Measurements from ENCODE around the gene PARK7.

Gene PARK7

GRCh38 chr1:7967196-7967595 lies 5.7 kb downstream of the PARK7 start:
- no peaks in the 10 kb centered on the region for H3K9me3 ChIP-seq (ENCODE audit: insufficient read depth, low read depth, low read length)
- H3K9ac ChIP-seq (ENCODE audit: low read depth, low read length): no peak overlapping the region
- H3K4me3 ChIP-seq (ENCODE audit: low read length): no peak overlapping the region
- no peaks in the 10 kb centered on the region for H3K27me3 ChIP-seq (ENCODE audit: insufficient read depth, low read length)
- peaks cover 85% of the 10 kb centered on the region for H3K36me3 ChIP-seq (ENCODE audit: insufficient read depth, low read depth, low read length)
- peaks cover 3% of the 10 kb centered on the region; the same call in 1 of the 2 replicates for H3K4me1 ChIP-seq (ENCODE audit: insufficient read depth, low read length)
- no peak overlapping the region for H3K27ac ChIP-seq (ENCODE audit: low read length)

- no peaks in the 10 kb centered on the region for H3K9me3 ChIP-seq (ENCODE audit: insufficient read depth, low read depth, low read length)
- H3K27me3 ChIP-seq (ENCODE audit: insufficient read depth, low read length): no peaks in the 10 kb centered on the region
- no peak overlapping the region for H3K9ac ChIP-seq (ENCODE audit: low read depth, low read length)
- H3K4me3 ChIP-seq (ENCODE audit: low read length): no peak overlapping the region
- peaks cover 90% of the 10 kb centered on the region for H3K36me3 ChIP-seq (ENCODE audit: insufficient read depth, low read depth, low read length)
- no peak overlapping the region for H3K27ac ChIP-seq (ENCODE audit: low read length)
- no peaks in the 10 kb centered on the region for H3K4me1 ChIP-seq (ENCODE audit: insufficient read depth, low read length)
These were observed 6.1 kb downstream of the PARK7 start for GRCh38 chr1:7967651-7968050.

GRCh38 chr1:7970246-7970645 lies 8.7 kb downstream of the PARK7 start:
- Histone ChIP-seq H3K9me3 (ENCODE audit: insufficient read depth, low read depth, low read length) (no peaks in the 10 kb centered on the region), H3K9ac (ENCODE audit: low read depth, low read length) (no peak overlapping the region), H3K27me3 (ENCODE audit: insufficient read depth, low read length) (no peaks in the 10 kb centered on the region), H3K27ac (ENCODE audit: low read length) (no peak overlapping the region), H3K36me3 (ENCODE audit: insufficient read depth, low read depth, low read length) (peaks cover 73% of the 10 kb centered on the region), H3K4me1 (ENCODE audit: insufficient read depth, low read length) (no peaks in the 10 kb centered on the region), H3K4me3 (ENCODE audit: low read length) (no peak overlapping the region)

DNA sequence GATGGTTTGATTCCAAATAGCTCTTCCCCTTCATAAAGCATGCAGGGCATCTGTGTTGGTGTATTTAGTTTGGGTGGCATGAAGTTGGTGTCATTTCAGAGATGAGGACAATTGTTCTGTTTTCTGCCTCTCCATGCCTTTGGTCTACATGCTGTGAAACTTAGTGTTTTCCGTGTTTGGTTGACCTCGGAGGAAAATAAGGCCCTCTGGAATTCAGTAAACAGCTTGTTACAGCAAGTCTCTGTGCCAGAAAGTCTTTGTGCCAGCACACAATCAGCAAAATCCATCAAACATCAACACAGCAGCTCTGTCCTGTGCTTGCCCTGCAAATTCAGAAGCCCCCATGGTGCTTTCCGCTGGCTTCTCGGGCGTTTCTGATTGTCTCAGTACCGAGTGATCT lies 9.5 kb downstream of the PARK7 start:
- no peaks in the 10 kb centered on the region for H3K4me1 ChIP-seq (ENCODE audit: insufficient read depth, low read length)
- no peak overlapping the region for H3K9ac ChIP-seq (ENCODE audit: low read depth, low read length)
- H3K27ac ChIP-seq (ENCODE audit: low read length): no peak overlapping the region
- H3K36me3 ChIP-seq (ENCODE audit: insufficient read depth, low read depth, low read length): peaks cover 69% of the 10 kb centered on the region
- H3K9me3 ChIP-seq (ENCODE audit: insufficient read depth, low read depth, low read length): no peaks in the 10 kb centered on the region
- H3K4me3 ChIP-seq (ENCODE audit: low read length): no peak overlapping the region
- H3K27me3 ChIP-seq (ENCODE audit: insufficient read depth, low read length): no peaks in the 10 kb centered on the region

GRCh38 chr1:7972285-7972684 lies 10.8 kb downstream of the PARK7 start:
- H3K4me3 ChIP-seq (ENCODE audit: low read length): no peak overlapping the region
- no peak overlapping the region for H3K27ac ChIP-seq (ENCODE audit: low read length)
- H3K9me3 ChIP-seq (ENCODE audit: insufficient read depth, low read depth, low read length): no peaks in the 10 kb centered on the region
- H3K9ac ChIP-seq (ENCODE audit: low read depth, low read length): no peak overlapping the region
- H3K4me1 ChIP-seq (ENCODE audit: insufficient read depth, low read length): no peaks in the 10 kb centered on the region
- H3K27me3 ChIP-seq (ENCODE audit: insufficient read depth, low read length): no peaks in the 10 kb centered on the region
- peaks cover 67% of the 10 kb centered on the region for H3K36me3 ChIP-seq (ENCODE audit: insufficient read depth, low read depth, low read length)

DNA sequence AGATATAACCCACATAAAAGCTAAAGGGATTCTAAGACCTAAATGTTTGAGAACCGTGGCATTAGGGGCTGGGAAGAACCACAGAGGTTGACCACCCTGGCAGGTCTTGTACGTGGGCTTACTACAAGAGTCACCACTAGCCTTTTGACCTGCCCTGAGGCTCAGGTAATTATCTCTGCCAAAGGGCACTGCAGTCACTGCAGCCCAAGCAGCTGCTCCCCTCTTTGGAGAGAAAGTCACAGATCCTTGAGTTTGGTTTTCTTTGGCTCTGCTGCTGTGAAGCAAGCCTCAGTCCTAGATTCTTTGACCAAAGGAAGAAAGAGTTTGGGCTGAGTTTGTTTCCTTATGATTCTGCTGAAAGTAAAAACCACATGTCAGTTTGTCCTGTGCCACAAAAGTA lies 11.6 kb downstream of the PARK7 start:
- Histone ChIP-seq H3K9me3 (ENCODE audit: insufficient read depth, low read depth, low read length) (no peaks in the 10 kb centered on the region), H3K9ac (ENCODE audit: low read depth, low read length) (no peak overlapping the region), H3K4me3 (ENCODE audit: low read length) (no peak overlapping the region), H3K27ac (ENCODE audit: low read length) (no peak overlapping the region), H3K4me1 (ENCODE audit: insufficient read depth, low read length) (no peaks in the 10 kb centered on the region), H3K36me3 (ENCODE audit: insufficient read depth, low read depth, low read length) (peaks cover 68% of the 10 kb centered on the region), H3K27me3 (ENCODE audit: insufficient read depth, low read length) (no peaks in the 10 kb centered on the region)

DNA sequence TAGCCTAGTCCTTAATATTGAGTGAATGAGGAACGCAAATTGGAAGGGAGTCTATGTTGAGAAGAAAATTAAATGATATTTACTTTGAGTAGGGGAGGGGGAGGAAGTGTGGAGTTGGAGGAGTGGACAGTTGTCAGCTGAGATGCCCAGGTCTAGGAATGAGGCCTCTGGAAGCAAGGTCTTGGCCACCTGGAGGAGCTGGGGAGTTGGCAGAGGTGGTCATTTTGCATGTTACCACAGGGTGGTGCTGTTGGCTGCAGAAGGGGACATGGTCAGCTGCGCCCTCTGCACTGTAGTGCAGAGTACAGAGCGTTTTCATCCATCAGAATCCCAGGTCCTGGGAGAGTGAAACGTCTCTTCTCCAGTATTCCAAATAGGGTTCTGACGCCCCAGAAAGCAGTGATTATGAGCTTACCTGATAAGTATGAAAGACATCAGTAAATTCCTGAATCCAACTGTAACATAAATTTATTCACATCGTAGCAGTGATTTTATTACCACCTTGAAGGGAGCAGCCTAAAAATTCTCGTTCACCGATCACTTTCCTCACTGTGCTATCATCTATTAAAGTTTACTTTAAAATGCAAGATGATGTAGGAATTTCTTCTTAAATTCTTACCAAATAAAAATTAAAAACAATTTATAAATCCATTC lies 13.8 kb downstream of the PARK7 start:
- no peaks in the 10 kb centered on the region for H3K4me1 ChIP-seq (ENCODE audit: insufficient read depth, low read length)
- H3K27me3 ChIP-seq (ENCODE audit: insufficient read depth, low read length): no peaks in the 10 kb centered on the region
- H3K36me3 ChIP-seq (ENCODE audit: insufficient read depth, low read depth, low read length): peaks cover 69% of the 10 kb centered on the region
- H3K4me3 ChIP-seq (ENCODE audit: low read length): no peak overlapping the region
- no peak overlapping the region for H3K9ac ChIP-seq (ENCODE audit: low read depth, low read length)
- no peak overlapping the region for H3K27ac ChIP-seq (ENCODE audit: low read length)
- no peaks in the 10 kb centered on the region for H3K9me3 ChIP-seq (ENCODE audit: insufficient read depth, low read depth, low read length)

GRCh38 chr1:7980984-7981383 lies 19.5 kb downstream of the PARK7 start:
- Histone ChIP-seq H3K27me3 (ENCODE audit: insufficient read depth, low read length) (no peaks in the 10 kb centered on the region), H3K4me3 (ENCODE audit: low read length) (no peak overlapping the region), H3K4me1 (ENCODE audit: insufficient read depth, low read length) (0 out of 2 replicates have a peak, but pooled peaks cover 3% of the 10 kb centered on the region), H3K36me3 (ENCODE audit: insufficient read depth, low read depth, low read length) (peaks cover 87% of the 10 kb centered on the region), H3K27ac (ENCODE audit: low read length) (no peak overlapping the region), H3K9ac (ENCODE audit: low read depth, low read length) (no peak overlapping the region), H3K9me3 (ENCODE audit: insufficient read depth, low read depth, low read length) (no peaks in the 10 kb centered on the region)

- Histone ChIP-seq H3K4me1 (ENCODE audit: insufficient read depth, low read length) (0 out of 2 replicates have a peak, but pooled peaks cover 3% of the 10 kb centered on the region), H3K27me3 (ENCODE audit: insufficient read depth, low read length) (no peaks in the 10 kb centered on the region), H3K27ac (ENCODE audit: low read length) (no peak overlapping the region), H3K4me3 (ENCODE audit: low read length) (no peak overlapping the region), H3K9ac (ENCODE audit: low read depth, low read length) (no peak overlapping the region), H3K9me3 (ENCODE audit: insufficient read depth, low read depth, low read length) (no peaks in the 10 kb centered on the region), H3K36me3 (ENCODE audit: insufficient read depth, low read depth, low read length) (peaks cover 83% of the 10 kb centered on the region)
These were observed 21.7 kb downstream of the PARK7 start for GRCh38 chr1:7983086-7983778.

DNA sequence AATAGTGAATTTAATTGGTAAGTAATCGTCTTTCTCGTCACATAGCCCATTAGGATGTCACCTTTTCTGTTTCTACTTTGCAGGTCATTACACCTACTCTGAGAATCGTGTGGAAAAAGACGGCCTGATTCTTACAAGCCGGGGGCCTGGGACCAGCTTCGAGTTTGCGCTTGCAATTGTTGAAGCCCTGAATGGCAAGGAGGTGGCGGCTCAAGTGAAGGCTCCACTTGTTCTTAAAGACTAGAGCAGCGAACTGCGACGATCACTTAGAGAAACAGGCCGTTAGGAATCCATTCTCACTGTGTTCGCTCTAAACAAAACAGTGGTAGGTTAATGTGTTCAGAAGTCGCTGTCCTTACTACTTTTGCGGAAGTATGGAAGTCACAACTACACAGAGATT lies 23.3 kb downstream of the PARK7 start:
- Histone ChIP-seq H3K9me3 (ENCODE audit: insufficient read depth, low read depth, low read length) (no peaks in the 10 kb centered on the region), H3K36me3 (ENCODE audit: insufficient read depth, low read depth, low read length) (peaks cover 69% of the 10 kb centered on the region), H3K27me3 (ENCODE audit: insufficient read depth, low read length) (no peaks in the 10 kb centered on the region)

GRCh38 chr1:7985851-7986612 lies 24.5 kb downstream of the PARK7 start:
- no peaks in the 10 kb centered on the region for H3K27me3 ChIP-seq (ENCODE audit: insufficient read depth, low read length)
- no peak overlapping the region for H3K27ac ChIP-seq (ENCODE audit: low read length)
- H3K36me3 ChIP-seq (ENCODE audit: insufficient read depth, low read depth, low read length): peaks cover 66% of the 10 kb centered on the region
- no peak overlapping the region for H3K9ac ChIP-seq (ENCODE audit: low read depth, low read length)
- no peaks in the 10 kb centered on the region for H3K9me3 ChIP-seq (ENCODE audit: insufficient read depth, low read depth, low read length)
- no peak overlapping the region for H3K4me3 ChIP-seq (ENCODE audit: low read length)
- peaks cover 4% of the 10 kb centered on the region; the same call in 1 of the 2 replicates for H3K4me1 ChIP-seq (ENCODE audit: insufficient read depth, low read length)

More for the DNA sequence above, 23.3 kb downstream of the PARK7 start:
- Histone ChIP-seq H3K4me3 (ENCODE audit: low read length) (no peak overlapping the region), H3K27ac (ENCODE audit: low read length) (no peak overlapping the region), H3K9ac (ENCODE audit: low read depth, low read length) (no peak overlapping the region), H3K4me1 (ENCODE audit: insufficient read depth, low read length) (0 out of 2 replicates have a peak, but pooled peaks cover 3% of the 10 kb centered on the region)

Data from iPS-20b (cell line).